Activated CD4-positive, alpha-beta T cell treated with anti-CD3 and anti-CD28 coated beads, Interleukin-10, Interleukin-2, amounts not matched to agents 100 ng/mL and 50 ng/mL, durations not matched to agents 16 hours and 8 hours (primary cell): ENCODE results near the gene RSPH6A.
A peak's percentile ranks its signal among the peaks of the same experiment; 100 is the strongest.

Experiments
- DNase-seq: peaks from one replicate; pipeline ENCODE4 v3.0.0-alpha.2; 2020

RSPH6A gene

DNA sequence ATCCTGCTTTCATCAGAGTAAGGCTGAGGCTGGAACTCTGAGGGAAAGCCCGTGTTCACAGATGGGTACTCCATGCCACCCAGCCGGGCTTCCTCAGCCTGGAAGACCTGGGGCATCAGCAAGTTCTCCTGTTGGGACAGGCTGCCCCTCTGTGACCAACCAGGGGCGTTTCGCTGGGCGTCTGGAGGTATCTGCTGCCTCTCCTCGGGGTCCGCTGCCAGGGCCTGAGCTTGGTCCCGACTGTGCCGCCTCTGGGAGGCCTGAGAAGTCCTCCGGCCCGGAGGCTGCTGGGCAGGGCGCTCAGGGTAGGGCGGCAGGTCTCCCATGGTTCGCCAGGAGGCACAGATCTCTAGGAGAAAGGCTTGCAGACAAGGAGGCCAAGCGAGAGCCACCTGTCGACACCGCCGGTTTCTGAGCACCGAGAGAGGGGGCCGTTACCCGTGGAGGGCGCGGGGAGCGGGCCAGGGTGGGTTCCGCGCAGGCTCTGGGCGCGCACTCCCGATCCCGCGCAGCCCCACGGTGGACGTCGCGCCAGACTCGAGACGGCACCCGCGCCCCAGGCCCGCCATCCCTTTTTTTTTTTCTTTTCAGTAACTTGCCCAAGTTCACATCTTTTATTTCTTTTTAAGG lies at the start of gene RSPH6A:
Gene RSPH6A, minus strand, starts transcription at position 458 of the 630 bp plus-strand sequence. Its CDS starts 132 bp downstream, at position 326.
- no peak for DNase-seq

DNA sequence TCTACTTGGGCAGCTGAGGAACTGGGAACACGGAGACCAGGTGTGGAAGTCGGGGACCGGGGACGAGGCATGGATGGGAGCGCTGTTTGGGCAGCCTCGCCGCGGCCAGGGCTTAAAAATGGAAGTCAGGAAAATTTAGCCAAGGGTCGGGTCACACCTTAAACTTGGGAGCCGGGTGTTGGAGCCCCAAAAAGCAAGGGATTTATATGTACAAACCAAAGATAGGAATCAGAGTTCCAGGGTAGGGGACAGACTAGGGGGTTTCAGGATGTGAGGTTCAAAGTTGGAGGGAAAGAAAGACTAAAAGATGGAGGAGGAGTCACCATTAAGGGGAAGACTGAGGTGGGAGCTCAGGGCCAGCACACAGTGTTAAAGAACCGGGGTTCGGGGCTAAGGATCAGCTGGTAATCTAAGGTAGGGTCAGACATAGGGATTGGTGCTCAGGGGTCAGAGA lies 49.5 kb upstream of the RSPH6A start:
- no peak for DNase-seq

DNA sequence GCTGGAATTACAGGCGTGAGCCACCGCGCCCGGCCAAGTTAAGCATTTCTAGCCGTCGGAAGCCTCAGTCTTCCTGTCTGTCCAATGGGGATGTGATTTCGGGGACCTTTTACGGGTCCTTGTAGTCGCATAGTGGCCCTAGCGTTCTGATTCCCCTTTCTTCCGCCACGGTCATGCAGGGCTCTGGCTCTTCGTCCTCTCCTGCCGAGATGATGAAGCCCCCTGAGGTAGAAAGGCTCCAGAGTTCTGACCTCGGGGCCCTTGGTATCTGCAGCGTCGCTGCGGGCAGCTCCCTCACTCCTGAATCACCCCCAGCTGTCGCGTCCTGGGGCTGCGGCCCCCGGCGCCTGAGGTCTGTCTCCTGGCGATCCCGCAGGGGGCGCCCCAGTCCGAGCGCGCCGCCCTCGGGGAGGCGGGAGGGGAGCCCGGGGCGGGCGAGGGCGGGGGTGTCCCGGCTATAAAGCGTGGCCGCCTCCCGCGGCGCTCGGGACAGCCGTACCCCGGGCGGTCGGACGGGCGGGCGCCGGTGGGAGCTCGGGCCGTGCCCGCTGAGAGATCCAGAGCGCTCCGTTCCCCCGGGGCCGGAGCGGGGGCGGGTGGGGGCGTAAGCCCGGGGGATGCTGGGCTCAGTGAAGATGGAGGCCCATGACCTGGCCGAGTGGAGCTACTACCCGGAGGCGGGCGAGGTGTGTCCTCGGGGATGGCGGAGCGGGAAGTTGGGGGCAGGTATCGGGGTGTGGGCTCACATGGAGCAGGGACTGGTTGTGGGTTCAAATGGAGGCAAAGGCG lies 48.9 kb upstream of the RSPH6A start, which contains the start of gene FOXA3:
Gene FOXA3, plus strand, starts transcription at position 487 of the 789 bp plus-strand sequence. Its CDS starts 131 bp downstream, at position 618.
- peak; percentile 77 for DNase-seq

DNA sequence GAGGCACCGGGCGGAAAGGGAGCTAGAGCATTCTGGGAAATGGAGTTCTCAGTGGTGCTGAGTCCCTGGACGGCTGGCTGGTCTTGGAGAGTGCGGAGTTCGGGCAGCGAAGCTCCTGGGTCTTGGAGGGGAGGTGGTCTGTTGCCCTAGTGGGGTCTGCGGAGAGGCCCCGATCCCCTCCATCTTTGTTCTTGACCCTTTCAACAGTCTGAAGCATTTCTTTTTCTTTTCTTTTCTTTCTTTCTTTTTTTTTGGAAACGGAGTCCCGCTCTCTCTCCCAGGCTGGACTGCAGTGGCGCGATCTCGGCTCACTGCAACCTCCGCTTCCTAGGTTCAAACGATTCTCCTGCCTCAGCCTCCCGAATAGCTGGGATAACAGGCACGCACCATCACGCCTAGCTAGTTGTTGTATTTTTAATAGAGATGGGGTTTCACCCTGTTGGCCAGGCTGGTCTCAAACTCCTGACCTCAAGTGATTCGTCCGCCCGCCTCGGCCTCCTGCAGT lies 48.3 kb upstream of the RSPH6A start:
- DNase-seq, result no peak

DNA sequence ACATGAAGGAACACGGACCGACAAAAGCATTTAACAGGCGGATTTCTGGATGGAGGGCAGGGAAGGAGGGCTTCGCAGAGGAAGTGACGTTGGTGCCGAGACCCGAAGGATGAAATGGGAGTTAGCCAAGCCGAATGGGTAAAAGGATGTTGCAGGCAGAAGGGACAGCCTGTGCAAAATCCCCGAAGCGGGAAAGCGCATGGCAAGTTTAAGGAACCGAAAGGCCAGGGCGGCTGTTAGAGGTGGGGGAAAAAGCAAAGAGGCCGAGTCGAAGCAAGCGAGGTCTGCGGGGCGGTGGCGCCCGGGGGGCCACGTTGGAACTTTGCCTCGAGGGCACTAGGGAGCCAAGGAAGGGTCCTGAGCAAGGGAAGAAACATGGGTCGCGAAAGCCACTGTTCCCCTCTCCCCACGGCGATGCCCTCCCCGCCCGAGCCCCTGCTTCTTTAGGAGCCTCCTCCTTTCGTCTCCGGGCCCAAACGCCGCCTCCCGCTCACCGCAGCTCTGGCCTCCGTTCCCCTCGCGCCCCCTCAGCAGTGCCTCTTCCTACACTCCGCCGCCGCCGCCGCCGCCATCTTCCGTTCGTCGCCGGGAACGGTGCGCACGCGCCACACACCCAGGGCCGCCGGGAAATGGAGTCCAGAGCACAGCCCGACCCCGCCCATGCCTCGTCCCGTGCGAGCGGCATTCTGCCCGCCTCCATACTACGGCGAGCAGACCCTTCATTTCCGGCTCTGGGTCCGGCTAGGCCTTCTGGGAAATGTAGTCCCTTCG lies 47.6 kb upstream of the RSPH6A start, which contains the start of gene SYMPK:
Gene SYMPK, minus strand, starts transcription at position 584 of the 771 bp plus-strand sequence. CDS start 8,652 bp downstream, outside the sequence.
- DNase-seq, result peak; percentile 100

DNA sequence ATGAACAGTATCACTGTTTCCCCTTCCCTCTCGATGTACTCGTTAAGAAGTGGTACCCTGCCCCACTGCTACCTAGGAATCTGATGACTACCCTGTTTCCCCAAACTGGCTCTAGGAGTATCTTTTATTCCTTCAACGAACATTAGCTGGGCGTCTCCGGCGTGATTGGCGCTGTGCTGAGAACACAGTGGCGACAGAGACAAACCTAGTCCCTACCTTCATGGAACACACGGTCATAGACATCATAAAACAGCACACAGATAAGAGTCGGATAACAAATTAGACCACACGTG lies 47.1 kb upstream of the RSPH6A start:
- no peak for DNase-seq

DNA sequence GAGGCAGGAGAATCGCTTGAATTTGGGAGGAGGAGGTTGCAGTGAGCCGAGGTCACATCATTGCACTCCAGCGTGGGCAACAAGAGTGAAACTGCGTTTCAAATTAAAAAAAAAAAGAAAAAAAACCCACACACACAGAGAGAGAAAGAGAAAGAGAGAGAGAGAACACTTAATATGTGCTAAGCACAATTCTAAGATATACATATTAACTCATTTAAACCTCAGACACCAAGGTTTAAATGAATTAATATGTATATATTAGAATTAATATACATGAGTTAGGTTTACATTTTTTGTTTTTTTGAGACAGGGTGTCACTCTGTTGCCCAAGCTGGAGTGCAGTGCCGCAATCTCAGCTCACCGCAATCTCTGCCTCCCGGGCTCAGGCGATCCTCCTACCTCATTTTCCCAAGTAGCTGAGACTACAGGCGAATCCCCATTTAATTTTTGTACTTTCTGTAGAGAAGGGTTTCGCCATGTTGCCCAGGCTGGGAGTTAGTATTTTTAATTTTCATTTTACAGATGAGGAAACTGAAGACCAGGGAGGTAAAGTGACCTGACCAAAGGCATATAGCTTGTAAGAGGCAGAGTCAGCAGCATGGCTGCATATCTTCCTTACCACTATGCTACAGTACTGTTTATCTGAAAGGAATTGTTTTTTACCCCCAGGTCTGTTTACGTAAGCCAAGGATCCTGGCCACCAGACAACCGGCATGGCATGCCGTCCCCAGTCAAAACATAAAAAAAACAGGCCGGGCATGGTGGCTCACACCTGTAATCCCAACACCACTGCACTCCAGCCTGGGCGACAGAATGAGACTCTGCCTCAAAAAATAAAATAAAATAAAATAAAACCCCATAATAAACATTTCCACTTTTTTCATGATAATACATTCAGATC lies 45.5 kb upstream of the RSPH6A start:
- no peak for DNase-seq

DNA sequence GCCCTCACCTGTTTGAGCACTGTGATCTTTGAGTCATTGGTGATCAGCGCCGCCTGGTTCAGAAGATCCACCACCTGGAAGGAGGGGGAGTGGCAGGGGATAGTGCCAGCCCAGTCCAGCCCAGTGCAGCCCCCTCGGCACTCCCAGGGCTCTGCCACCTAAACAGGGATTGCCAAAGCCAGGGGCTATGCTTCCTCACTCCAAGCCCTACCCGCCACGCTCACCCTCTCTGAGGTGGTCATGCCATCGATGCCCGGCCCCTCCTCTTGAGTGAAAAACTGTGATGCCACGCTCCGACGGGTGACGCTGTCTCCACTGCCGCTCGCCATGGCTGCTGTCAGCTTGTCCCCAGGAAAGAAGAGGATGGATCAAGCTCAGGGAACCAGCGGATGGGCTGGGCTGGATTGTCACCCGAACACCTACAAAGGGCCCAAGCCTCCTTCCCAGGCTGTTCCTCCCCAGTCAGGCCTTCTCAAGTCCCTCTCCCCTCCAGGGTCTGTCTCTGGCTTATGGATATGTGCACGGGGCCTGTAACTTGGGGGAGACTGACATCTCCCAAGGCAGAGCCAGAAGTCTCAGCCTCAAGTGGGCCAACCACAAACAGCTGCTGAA lies 39.2 kb upstream of the RSPH6A start:
- DNase-seq, result no peak

DNA sequence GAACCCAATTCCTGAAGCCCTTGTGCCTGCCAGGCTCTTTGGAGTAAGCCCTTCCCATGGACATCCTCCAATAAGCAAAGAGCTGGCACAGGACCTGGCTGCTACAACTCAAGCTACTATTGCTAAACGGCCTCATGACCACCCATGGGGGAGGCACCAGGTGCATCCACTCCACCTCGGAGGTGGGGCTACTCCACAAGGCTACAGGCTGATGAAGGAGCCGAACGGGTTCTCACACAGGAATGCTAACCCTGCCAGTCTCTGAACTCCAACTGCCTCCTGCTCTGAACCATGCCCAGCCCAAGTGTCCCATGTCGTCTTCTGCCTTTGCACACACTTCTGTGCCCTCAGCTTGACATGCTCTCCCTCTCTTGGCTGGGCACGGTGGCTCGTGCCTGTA lies 37.9 kb upstream of the RSPH6A start:
- DNase-seq, result no peak

DNA sequence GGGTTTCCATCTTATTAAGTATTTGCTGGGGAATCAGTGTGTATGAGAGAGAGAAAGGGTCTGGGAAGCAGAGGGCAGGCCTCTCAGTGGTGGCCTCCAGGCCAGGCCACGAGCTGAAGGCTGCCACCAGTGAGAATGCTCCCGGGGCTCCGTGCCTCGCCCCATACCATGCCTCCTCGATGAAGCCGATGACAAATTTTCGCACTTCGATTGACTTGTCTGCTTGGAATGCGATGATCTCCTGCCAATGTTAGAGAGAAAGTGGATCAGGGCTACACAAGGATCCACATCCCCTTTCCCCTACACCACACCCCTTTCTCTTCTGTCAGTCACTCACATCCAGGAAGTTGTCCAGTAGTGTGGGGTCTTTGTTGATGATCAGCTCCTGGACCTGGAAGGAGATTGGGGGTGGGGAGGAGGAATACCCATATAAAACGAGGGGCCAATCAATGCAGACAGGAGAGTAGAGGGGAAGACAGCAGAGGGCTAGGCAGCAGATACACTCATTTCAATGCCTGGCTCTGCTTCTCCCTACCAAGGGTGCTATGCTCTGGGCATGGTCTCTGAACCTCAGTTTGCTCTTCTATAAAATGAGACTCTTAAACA lies 37.1 kb upstream of the RSPH6A start:
- DNase-seq, result no peak

DNA sequence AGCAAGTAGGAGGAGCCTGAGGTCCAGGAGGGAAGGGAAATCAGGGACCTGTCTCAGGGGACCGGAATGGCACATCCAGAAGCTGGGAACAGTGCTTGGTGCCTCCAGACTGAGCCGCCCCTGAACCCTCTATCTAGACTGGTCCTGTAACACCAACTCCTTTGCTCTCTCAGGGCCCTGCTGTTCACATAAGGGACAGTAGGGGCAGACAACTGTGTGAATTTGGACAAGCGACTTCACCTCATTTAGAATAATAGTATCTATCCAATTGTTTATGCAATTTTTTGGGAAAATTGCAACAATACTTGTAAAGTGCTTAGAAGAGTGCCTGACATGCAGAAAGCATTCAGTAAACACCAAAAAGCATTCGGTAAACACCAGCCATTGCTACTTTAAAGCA lies 33.8 kb upstream of the RSPH6A start:
- no peak for DNase-seq

DNA sequence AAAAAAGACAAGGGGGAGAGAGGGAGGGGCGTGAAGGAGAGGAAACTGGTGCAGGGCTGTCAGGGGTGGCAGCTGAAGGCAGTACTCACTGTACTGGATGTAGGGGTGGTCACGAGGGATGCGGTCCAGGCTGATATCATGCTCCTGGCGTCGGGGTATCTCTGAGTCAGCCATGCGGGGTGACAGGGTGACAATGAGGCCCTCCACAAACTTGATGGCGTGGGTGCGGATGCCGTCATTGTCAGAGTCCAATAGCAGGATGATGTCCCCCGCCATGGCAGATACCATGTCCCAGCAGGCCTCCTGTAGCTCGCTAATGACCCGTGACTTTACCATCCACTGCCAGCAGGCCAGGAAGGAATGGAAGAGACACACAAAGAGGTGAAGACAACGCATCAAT lies 32.6 kb upstream of the RSPH6A start:
- DNase-seq, result no peak

DNA sequence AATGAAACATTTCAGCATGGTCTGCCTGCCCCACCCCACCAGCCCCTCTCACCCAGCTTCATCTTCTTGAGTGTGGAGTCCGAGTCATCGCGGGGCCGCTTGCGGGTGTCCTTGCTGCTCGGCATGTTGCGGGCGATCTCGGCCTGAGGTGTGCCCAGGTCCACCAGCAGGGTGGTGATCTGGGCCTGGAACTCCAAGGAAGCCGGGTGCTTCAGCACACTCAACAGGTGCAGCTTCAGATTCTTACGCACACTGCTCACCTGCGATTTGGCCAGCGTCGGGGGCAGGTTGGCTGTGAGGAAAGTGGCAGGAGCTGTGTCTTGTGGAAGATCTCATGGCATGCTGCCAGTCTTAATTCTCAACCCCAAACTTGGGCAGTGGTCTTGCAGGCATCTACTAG lies 27.1 kb upstream of the RSPH6A start:
- no peak for DNase-seq

DNA sequence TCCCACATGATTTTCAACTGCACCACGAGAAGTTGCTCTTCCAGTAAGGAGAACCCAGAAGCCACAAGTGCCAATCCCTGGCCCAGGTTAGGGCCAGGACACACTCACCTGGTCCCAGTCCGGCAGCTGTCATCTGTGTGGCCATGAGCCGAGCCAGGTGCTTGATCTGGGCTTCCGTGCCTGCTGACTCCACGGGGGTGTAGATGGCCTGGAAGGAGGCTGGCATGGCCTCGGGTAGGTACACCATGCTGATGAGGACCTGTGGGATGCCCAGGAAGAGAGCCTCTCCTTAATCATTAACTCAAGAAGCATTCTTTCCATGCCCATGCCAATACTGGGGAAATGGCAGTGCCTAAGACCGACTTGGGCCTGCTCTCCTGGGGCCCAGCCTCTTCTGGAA lies 19.9 kb upstream of the RSPH6A start:
- no peak for DNase-seq

DNA sequence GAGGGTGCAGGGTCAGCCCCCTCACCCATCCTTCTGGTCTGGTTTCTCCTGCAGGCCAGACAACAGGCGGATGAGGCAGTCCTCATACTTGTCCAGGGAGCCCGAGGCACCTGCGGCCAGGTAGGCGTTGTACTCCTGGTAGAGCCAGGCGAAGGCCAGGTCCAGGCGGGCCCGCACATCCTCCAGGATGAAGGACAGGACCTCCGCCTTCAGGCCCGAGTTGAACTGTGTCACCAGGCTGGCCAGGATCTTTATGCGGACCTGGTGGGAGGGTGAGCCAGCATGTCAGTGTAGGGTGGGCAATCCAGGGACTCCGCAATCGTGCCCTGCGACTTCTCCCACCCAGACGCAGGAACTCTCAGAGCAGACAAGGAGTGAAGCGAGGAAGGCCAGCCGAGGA lies 13.8 kb upstream of the RSPH6A start:
- DNase-seq, result no peak

DNA sequence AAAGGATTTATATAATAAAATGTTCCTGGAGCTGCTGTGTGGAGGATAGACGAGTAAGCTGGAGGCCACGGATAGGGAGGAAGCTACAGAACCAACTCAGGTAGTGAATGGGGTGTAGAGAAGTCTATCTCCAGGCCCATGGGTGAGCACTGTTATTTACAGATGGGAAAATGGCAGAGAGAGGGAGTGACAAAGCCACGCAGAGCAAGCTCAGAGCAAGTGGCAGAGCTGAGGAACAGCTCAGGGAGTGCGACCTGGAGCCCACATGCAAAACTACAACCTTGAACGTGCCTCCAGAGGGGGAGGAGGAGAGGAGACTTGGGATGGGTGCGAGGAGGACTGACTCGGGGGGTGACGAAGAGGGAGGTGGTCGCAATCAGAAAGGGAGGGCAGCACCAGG lies 13.4 kb upstream of the RSPH6A start:
- DNase-seq, result no peak

DNA sequence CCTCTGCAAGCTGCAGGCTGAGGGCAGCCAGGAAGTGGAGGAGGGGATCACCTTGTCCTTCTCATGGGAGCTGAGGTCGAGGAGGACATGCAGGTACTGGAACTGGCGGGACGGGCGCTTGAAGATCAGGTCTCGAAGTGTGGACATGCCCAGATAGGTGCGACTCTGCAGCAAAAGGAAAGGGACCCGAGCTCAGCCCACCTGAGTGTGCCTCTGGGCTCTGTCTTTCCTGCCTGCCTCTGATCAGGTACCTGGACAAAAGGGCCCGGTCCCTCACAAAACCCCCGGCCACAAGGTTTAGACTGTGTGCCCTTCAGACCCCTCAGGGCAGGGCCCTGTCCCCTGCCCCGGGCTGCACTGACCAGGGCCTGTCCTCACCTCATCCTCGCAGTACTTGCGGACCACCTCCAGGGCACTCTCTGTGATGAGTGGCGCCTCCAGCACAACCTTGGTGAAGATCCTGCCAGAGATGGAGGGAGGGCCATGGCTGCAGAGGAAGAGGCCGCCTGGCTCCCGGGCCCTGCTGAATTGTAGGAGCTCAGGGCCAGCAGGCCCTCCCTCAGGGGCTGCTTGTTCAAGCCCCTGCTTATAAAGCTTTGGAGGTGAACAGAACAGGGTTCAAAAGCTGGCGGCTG lies 12.5 kb upstream of the RSPH6A start:
- no peak for DNase-seq

DNA sequence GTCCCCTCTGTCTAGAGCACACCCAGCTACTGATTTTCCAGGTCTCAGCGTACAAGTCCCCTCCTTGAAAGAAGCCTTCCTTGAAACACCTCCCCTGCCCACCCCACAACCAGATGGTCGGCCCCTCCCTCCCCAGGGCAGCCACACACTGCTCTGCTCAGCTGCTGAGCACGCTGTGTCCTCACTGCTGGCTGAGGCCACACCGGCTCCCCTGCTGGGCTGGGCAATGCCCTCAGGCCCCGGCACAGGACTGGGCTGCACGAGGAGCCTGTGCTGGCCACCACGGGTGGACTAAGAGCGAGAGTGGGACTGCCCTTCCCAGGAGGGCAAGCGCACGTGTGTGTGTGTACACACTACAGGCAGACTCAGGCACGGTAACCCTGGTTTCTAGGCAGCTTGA lies 11.8 kb upstream of the RSPH6A start:
- DNase-seq, result no peak

DNA sequence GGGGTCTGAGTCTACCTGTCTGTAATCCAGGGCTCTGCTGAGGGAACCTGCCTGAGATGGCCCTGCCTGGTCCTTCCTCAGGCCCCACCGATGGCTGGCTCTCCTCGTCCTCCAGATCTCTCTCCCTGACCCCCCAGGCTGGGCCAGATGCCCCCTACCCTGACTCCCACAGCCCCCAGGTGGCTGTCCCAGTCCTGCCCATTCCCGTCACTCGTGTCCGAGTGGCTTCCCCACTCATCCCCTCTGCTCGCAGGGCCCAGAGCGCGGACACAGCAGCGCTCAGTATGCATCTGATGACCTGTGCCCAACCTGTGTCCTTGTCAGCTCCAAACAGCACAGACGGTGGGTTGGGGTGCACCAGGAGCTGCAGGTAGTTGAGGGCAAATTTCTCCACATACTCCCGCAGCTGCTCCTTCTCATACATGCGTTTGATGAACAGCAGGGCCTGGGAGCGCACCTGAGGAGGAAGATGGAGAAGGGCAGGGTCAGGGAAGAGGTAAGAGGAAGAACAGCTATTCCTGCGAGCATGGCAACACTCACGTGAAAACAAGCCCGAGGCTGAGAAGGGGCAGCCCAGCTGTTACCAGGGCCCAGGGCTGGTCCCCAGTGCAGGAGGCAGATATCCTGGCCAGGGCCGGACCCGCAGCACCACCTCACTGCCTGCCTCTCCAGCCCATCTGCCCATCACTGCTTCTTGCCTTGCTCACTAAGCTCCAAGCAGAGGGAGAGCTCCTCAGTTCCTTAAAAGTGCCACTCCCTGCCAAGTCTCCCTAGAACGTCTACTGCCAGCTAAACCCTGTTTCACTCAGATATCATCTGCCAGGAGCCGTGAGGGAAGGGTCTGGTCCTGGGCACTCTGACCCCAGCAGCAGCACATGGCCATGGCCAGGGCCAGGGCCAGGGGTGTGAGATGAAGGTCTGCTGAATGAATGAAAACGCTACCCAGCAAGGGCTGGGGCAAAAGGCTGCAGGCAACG lies 11.1 kb upstream of the RSPH6A start:
- DNase-seq, result no peak

DNA sequence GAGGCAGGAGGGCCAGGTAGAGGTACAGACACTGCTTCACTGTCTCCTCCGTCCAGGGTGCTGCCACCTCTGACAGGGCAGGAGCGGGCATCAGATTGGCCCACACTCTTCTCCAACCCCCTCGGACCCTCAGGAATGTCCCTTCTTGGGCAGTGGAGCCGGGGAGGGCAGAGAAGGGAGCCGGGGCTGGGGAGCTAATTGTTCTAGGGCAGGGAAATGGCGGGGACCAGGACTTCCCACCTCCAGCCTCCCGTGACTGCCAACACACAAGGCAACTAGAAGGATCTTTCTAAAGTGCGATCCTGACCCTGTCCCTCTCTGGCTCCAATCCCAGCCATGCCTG lies 10.1 kb upstream of the RSPH6A start:
- no peak for DNase-seq
